A549 (cell line): ENCODE results near the gene RHEB. TPM values are rescaled to one million over a fixed set of nuclear protein-coding genes. Genes with fewer than 3 reads are reported as not detected.
A peak's percentile ranks its signal among the peaks of the same experiment; 100 is the strongest.

ENCODE experiments used
- ATAC-seq, 2 experiments: fragments of 200-7000 bp in 1 of 2; fragments of >200 bp in 1 of 2; cut with Nextera tagmentation in 1 of 2; cut with Tn5 transposase in 1 of 2; 3 replicates each; pipeline versions ENCODE4 v1.8.0 to v1.9.1; 2018 to 2020; ENCODE audit warnings: mild to moderate bottlenecking in 1 of 2, moderate library complexity in 1 of 2
- CTCF ChIA-PET: fragments of 300-600 bp; sonication (Branson Sonifier 250); formaldehyde crosslinking; extraction: SDS; loops from one replicate; lab custom pipeline; 2021; ENCODE audit warnings: antibody characterized with exemption, inconsistent platforms; lab: Yijun Ruan, JAX
- POLR2A ChIA-PET: fragments of 350-600 bp; formaldehyde crosslinking; extraction: SDS; loops from one replicate; lab custom pipeline; 2021; ENCODE audit warnings: antibody characterized with exemption, inconsistent platforms; lab: Yijun Ruan, JAX
- DNase-seq, 2 experiments: peaks; one replicate each; pipeline versions ENCODE4 v3.0.0 to v3.0.0-alpha.2; 2011 to 2016; ENCODE audit warnings: low read depth in 1 of 2, low spot score in 1 of 2
- FAIRE-seq: peaks from 2 replicates; lab custom pipeline; 2011; peaks lifted over from hg19 to GRCh38; lab: Jason Lieb, UNC
- H3K27ac ChIP-seq, 2 experiments: fragments of >200 bp; sonication (Bioruptor Twin); formaldehyde crosslinking; 3 replicates each; pipeline ENCODE4 v1.5.1; 2016 to 2017
- H3K4me1 ChIP-seq: fragments of >200 bp; sonication (Bioruptor Twin); formaldehyde crosslinking; 3 replicates; pipeline ENCODE4 v1.6.1; 2016
- H3K4me2 ChIP-seq: fragments of >200 bp; sonication (Bioruptor Twin); formaldehyde crosslinking; 3 replicates; pipeline ENCODE4 v1.6.1; 2016
- H3K4me3 ChIP-seq: fragments of >200 bp; sonication (Bioruptor Twin); formaldehyde crosslinking; 3 replicates; pipeline ENCODE4 v1.5.1; 2016
- H3K9me3 ChIP-seq: fragments of >200 bp; sonication (Bioruptor Twin); formaldehyde crosslinking; 3 replicates; pipeline ENCODE4 v1.6.1; 2016
- CBX2 ChIP-seq: fragments of 200-600 bp; sonication (generic); IDR thresholded peaks from 2 replicates; pipeline ENCODE4 v1.6.1; 2016; ENCODE audit warnings: low read depth, mild to moderate bottlenecking, borderline replicate concordance
- CHD2 ChIP-seq: fragments of 150-350 bp; IDR thresholded peaks from 2 replicates; pipeline ENCODE4 v1.6.1; 2014; ENCODE audit warnings: low read length; ENCODE audit not compliant: partially characterized antibody
- CHD4 ChIP-seq: fragments of 200-600 bp; sonication (generic); IDR thresholded peaks from 2 replicates; pipeline ENCODE4 v1.6.1; 2016; ENCODE audit warnings: antibody characterized with exemption, mild to moderate bottlenecking, borderline replicate concordance
- ESRRA ChIP-seq: fragments of 150-350 bp; IDR thresholded peaks from 2 replicates; pipeline ENCODE4 v1.6.1; 2014; ENCODE audit warnings: mild to moderate bottlenecking, low read length, borderline replicate concordance
- GATA3 ChIP-seq: IDR thresholded peaks from 2 replicates; pipeline ENCODE4 v1.6.1; 2012; ENCODE audit warnings: borderline replicate concordance
- HDAC2 ChIP-seq: fragments of 200-600 bp; sonication (generic); IDR thresholded peaks from 2 replicates; pipeline ENCODE4 v1.6.1; 2016
- HOXA7 ChIP-seq: fragments of 250-450 bp; sonication (Bioruptor Pico); IDR thresholded peaks from 2 replicates; pipeline ENCODE4 v1.5.0; 2020; ENCODE audit warnings: mild to moderate bottlenecking, moderate library complexity
- JUN ChIP-seq, 2 experiments: fragments of >200 bp; sonication (Bioruptor Twin); formaldehyde crosslinking; IDR thresholded peaks; 2 replicates in 1 of 2; 3 replicates in 1 of 2; pipeline ENCODE4 v1.6.1; 2016 to 2017
- KDM1A ChIP-seq: fragments of 200-600 bp; sonication (generic); IDR thresholded peaks from 2 replicates; pipeline ENCODE4 v1.6.1; 2016; ENCODE audit warnings: low read depth, mild to moderate bottlenecking
- NFE2L2 ChIP-seq: fragments of 150-350 bp; conservative IDR thresholded peaks from 2 replicates; pipeline ENCODE4 v1.6.1; 2014; ENCODE audit warnings: low read length
- NPAS2 ChIP-seq: fragments of 250-450 bp; sonication (Bioruptor Pico); IDR thresholded peaks from 2 replicates; pipeline ENCODE4 v1.8.0; 2022; ENCODE audit warnings: mild to moderate bottlenecking, moderate library complexity, borderline replicate concordance
- NR3C1 ChIP-seq: fragments of >200 bp; sonication (Bioruptor Twin); formaldehyde crosslinking; IDR thresholded peaks from 3 replicates; pipeline ENCODE4 v1.6.1; 2017
- PHF8 ChIP-seq: fragments of 200-600 bp; sonication (generic); IDR thresholded peaks from 2 replicates; pipeline ENCODE4 v1.6.1; 2016; ENCODE audit warnings: low read depth, mild to moderate bottlenecking, antibody characterized with exemption, moderate library complexity, borderline replicate concordance
- POLR2A ChIP-seq: IDR thresholded peaks from 2 replicates; pipeline ENCODE4 v1.6.1; 2012; ENCODE audit warnings: mild to moderate bottlenecking, low read length
- RARB ChIP-seq: fragments of 250-450 bp; sonication (Bioruptor Pico); IDR thresholded peaks from 2 replicates; pipeline ENCODE4 v1.8.0; 2021; ENCODE audit warnings: mild to moderate bottlenecking, moderate library complexity
- RFX5 ChIP-seq: fragments of 450-650 bp; IDR thresholded peaks from 2 replicates; pipeline ENCODE4 v1.7.1; 2014; ENCODE audit warnings: antibody characterized with exemption, mild to moderate bottlenecking, moderate library complexity
- SREBF2 ChIP-seq: fragments of 450-650 bp; IDR thresholded peaks from 2 replicates; pipeline ENCODE4 v1.6.1; 2014; ENCODE audit warnings: mild to moderate bottlenecking, moderate library complexity
- TP53 ChIP-seq: fragments of 250-450 bp; sonication (Bioruptor Pico); IDR thresholded peaks from 2 replicates; pipeline ENCODE4 v1.5.0; 2021; ENCODE audit warnings: mild to moderate bottlenecking, moderate library complexity
- WGBS: methylation state at CpG from one replicate; pipeline ENCODE4 v1.1.6; 2017; ENCODE audit errors: missing lambda C conversion rate; 5-methylcytosine and 5-hydroxymethylcytosine counted together
- polyA plus RNA-seq, 4 experiments: library from polyadenylated mRNA; depleted of rRNA in 3 of 4; stranded (reverse); fragments of >200 nt; fragmentation: RNase III in 1 of 4; extraction: RNeasy Plus Mini Kit Qiagen cat#74134 plus additional on column Dnase treatment in 1 of 4; gene quantifications; 2 replicates in 3 of 4; 3 replicates in 1 of 4; pipeline ENCODE4 v1.2.3, GENCODE V29; 2011 to 2017
- TF ChIP-seq, protein P1 (sequence below): IDR thresholded peaks from 2 replicates; pipeline ENCODE4 v1.6.1; 2012
- TF ChIP-seq, protein P2 (sequence below): fragments of 450-650 bp; IDR thresholded peaks from 2 replicates; pipeline ENCODE4 v1.6.1; 2014; ENCODE audit warnings: antibody characterized with exemption

RHEB gene
- polyA plus RNA-seq, 2 of the 4 experiments (the other 2 are of a cell fraction): 110 to 198 TPM

DNA sequence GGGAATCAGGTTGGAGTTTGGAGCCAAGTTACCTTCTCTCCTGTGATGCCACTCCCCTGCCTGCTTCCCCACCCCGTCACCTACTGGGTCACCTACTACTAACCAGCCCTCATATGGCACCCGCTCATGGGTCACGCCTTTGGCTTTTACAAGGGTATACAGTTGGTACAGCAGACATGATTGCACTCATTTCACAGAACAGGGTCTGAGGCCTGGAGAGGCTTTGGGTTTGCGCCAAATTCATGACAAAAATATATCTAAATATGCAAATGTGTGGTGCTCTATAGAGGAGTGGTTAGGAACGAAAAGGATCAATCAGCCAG, 90.5 kb downstream of the RHEB start:
- no peak for TF ChIP-seq PHF8
- no peak for TF ChIP-seq NR3C1
- TF ChIP-seq NPAS2 (CRISPR knock-in tag): no peak
- TF ChIP-seq, protein P1, sequence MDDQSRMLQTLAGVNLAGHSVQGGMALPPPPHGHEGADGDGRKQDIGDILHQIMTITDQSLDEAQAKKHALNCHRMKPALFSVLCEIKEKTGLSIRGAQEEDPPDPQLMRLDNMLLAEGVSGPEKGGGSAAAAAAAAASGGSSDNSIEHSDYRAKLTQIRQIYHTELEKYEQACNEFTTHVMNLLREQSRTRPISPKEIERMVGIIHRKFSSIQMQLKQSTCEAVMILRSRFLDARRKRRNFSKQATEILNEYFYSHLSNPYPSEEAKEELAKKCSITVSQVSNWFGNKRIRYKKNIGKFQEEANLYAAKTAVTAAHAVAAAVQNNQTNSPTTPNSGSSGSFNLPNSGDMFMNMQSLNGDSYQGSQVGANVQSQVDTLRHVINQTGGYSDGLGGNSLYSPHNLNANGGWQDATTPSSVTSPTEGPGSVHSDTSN: no peak
- no peak for TF ChIP-seq POLR2A
- TF ChIP-seq, protein P2, sequence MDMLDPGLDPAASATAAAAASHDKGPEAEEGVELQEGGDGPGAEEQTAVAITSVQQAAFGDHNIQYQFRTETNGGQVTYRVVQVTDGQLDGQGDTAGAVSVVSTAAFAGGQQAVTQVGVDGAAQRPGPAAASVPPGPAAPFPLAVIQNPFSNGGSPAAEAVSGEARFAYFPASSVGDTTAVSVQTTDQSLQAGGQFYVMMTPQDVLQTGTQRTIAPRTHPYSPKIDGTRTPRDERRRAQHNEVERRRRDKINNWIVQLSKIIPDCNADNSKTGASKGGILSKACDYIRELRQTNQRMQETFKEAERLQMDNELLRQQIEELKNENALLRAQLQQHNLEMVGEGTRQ: no peak
- TF ChIP-seq ESRRA: no peak
- TF ChIP-seq RARB: no peak
- no peak for TF ChIP-seq SREBF2
- TF ChIP-seq CBX2: no peak
- ChIA-PET POLR2A (no interaction called here), CTCF (interaction anchor here (1.0 to 1.2 kb wide), 2 partner anchors 77 to 114 kb away, joined by 3 read pairs; no protein-coding TSS in a partner anchor)
- no peak for DNase-seq
- ATAC-seq: no peak
- peak overlapping the region; percentile 24 to 85; a peak in 4 of 6 replicates for H3K27ac ChIP-seq
- FAIRE-seq: no peak
- 92% methylated on average over 5 of the region's 5 CpGs for WGBS
- no peaks in the 10 kb centered on the region for H3K9me3 ChIP-seq
- H3K4me2 ChIP-seq: peak overlapping the region; percentile 28
- peaks cover 53% of the 10 kb centered on the region for H3K4me1 ChIP-seq
- no peak overlapping the region for H3K4me3 ChIP-seq

DNA sequence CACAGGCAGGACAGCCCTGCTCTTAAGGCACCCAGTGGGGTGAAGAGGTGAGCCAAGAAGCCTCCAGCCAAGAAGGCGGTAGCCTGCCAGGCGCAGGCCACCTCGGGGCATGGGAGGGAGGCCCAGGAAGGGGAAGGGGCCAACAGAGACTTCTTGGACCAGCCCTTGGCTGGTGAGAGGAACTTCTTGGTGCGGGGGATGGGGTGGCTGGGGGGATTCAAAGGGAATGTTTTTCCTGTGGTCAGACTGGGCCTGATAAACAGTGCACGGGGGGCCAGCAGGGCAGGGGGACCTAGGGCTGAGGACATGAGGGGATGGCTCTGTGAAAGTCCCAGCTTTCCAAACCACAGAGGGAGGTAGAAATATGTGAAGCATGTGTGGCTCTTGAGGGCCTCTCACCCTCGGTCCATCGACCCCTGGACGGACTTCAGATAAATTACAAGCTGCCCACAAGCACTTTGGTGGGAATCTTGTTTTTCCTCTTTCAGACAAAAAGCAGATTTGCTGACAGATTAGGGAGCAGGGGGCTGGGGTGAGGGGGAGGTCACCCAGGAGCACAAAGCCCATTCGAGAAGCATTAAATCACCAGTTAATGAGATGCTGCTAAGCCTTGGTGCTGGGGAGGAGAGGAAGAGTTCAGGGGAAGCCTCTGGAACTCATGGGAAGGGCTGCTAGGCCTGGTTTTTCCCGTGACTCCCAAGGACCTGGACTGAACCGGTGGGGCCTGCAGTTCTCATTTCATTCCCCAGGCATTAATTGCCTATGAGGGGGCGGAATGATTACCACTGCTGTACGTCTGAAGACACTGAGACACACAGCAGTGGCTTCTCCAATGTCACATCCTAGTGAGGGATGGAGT, 91.1 kb downstream of the RHEB start:
- no peak overlapping the region for H3K4me3 ChIP-seq
- TF ChIP-seq KDM1A (no peak), CBX2 (no peak), NR3C1 (no peak), RFX5 (no peak), GATA3 (no peak), JUN (IDR thresholded peaks at IDR 0.05) (no peak), TP53 (no peak)
- DNase-seq (no peak), FAIRE-seq (no peak), ATAC-seq (no peak)
- H3K9me3 ChIP-seq: no peaks in the 10 kb centered on the region
- H3K4me2 ChIP-seq: 0 out of 3 replicates have a peak overlapping the region, but pooled peaks have one; percentile 20
- H3K4me1 ChIP-seq: peaks cover 53% of the 10 kb centered on the region
- ChIA-PET POLR2A (no interaction called here), CTCF (interaction anchor here (0.7 to 1.4 kb wide), 4 partner anchors 15 to 113 kb away, joined by 3 to 7 read pairs (median 3); no protein-coding TSS in a partner anchor)
- 79% methylated on average over 13 of the region's 13 CpGs for WGBS
- H3K27ac ChIP-seq: peak overlapping the region; percentile 28 to 85; a peak in 4 of 6 replicates

DNA sequence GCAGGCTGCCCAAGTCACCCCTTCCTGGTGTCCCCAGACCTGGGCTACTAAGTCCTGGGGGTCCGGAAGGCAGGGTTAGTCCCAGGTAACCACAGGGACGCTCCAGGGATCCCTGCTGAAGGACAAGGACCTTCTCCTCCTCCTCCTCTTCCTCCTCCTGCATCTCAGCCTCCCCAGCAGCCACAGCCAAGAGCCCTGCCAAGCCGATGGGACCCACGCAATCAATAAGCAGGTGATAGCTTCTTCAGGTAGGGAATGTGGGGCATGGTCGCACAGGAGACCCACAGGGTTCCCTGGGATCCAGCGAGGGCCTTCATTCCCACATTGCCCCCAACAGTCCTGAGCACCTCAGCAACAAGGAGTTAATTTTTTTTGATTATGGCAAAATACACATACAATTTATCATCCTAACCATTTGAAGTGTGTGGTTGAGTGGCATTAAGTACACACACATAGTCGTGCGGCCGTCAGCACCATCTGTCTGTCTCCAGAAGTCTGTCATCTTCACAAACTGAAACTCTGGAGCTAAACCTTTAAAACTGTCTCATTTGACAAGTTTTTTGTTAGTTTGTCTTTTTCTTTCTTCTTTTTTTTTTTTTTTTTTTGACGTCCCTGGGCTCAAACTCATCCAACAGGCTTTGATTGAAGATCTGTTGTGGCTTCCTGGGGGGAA, 91.9 kb downstream of the RHEB start:
- peak overlapping the region; percentile 87; the same call in 1 of the 3 replicates for H3K4me2 ChIP-seq
- peak overlapping the region; percentile 75 to 85; a peak in 5 of 6 replicates for H3K27ac ChIP-seq
- 78% methylated on average over 10 of the region's 10 CpGs for WGBS
- ChIA-PET POLR2A (no interaction called here), CTCF (interaction anchor here (0.7 to 2.3 kb wide), 5 partner anchors 16 to 113 kb away, joined by 3 to 7 read pairs (median 3); no protein-coding TSS in a partner anchor)
- H3K4me3 ChIP-seq: no peak overlapping the region
- TF ChIP-seq CHD4 (no peak), NFE2L2 (no peak), HOXA7 (CRISPR knock-in tag) (no peak), HDAC2 (no peak), CHD2 (no peak), SREBF2 (no peak), NR3C1 (no peak), JUN (IDR thresholded peaks at IDR 0.05) (no peak)
- peaks cover 53% of the 10 kb centered on the region for H3K4me1 ChIP-seq
- FAIRE-seq (no peak), DNase-seq (no peak), ATAC-seq (no peak)
- no peaks in the 10 kb centered on the region; the same call in 2 of the 3 replicates for H3K9me3 ChIP-seq
